GM12878 (cell line): ENCODE results near the gene RERE.

Experiments
- BACH1 ChIP-seq: fragments of 450-650 bp; IDR thresholded peaks from 2 replicates; pipeline ENCODE4 v1.6.1; 2017; ENCODE audit warnings: mild to moderate bottlenecking, borderline replicate concordance
- POLR2A ChIP-seq: IDR thresholded peaks from 2 replicates; pipeline ENCODE4 v1.6.1; 2011; ENCODE audit warnings: low read depth, mild to moderate bottlenecking, low read length

DNA sequence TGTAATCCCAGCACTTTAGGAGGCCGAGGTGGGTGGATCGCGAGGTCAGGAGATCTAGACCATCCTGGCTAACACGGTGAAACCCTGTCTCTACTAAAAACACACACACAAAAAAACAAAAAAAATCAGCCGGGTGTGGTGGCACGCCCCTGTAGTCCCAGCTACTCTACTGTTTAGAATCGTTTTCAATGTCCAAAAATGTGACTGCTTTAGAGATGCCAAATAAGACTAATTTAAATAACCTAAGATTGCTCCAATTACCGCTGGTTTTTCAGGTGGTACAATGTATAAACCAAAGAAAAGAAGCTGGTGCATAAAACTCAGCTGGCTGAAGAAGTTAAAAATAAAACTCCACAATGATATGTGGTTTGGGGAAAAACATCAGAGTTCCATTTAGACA lies 132.0 kb downstream of the RERE start:
- TF ChIP-seq BACH1 (no peak), POLR2A (no peak)
